SK-N-SH treated with all-trans-retinoic acid at 6 μM for 48 hours (cell line): ENCODE measurements around the gene ABHD5.

Experiments used
- CSDC2 ChIP-seq: fragments of 250-450 bp; sonication (Bioruptor Pico); IDR thresholded peaks from 2 replicates; pipeline ENCODE4 v1.5.0; 2020; ENCODE audit warnings: mild to moderate bottlenecking, moderate library complexity
- ESRRG ChIP-seq: fragments of 250-450 bp; sonication (Bioruptor Pico); IDR thresholded peaks from 2 replicates; pipeline ENCODE4 v1.6.1; 2021; ENCODE audit warnings: mild to moderate bottlenecking
- GLIS3 ChIP-seq: fragments of 250-450 bp; sonication (Bioruptor Pico); IDR thresholded peaks from 2 replicates; pipeline ENCODE4 v1.5.0; 2020; ENCODE audit warnings: mild to moderate bottlenecking, moderate library complexity
- OSR1 ChIP-seq: fragments of 250-450 bp; sonication (Bioruptor Pico); IDR thresholded peaks from 2 replicates; pipeline ENCODE4 v1.8.0; 2022; ENCODE audit warnings: moderate library complexity, mild to moderate bottlenecking, inconsistent platforms
- PPARA ChIP-seq: fragments of 250-450 bp; sonication (Bioruptor Pico); IDR thresholded peaks from 2 replicates; pipeline ENCODE4 v1.5.0; 2020; ENCODE audit warnings: mild to moderate bottlenecking, borderline replicate concordance
- RARB ChIP-seq: fragments of 250-450 bp; sonication (Bioruptor Pico); IDR thresholded peaks from 2 replicates; pipeline ENCODE4 v1.8.0; 2021; ENCODE audit warnings: mild to moderate bottlenecking, moderate library complexity
- TCF4 ChIP-seq: fragments of 250-450 bp; sonication (Bioruptor Pico); IDR thresholded peaks from 2 replicates; pipeline ENCODE4 v1.8.0; 2021; ENCODE audit warnings: mild to moderate bottlenecking, moderate library complexity, borderline replicate concordance
- TOX ChIP-seq: fragments of 250-450 bp; sonication (Bioruptor Pico); IDR thresholded peaks from 2 replicates; pipeline ENCODE4 v1.8.0; 2021; ENCODE audit warnings: mild to moderate bottlenecking, moderate library complexity, borderline replicate concordance
- ZFP3 ChIP-seq: fragments of 250-450 bp; sonication (Bioruptor Pico); IDR thresholded peaks from 2 replicates; pipeline ENCODE4 v1.5.0; 2020; ENCODE audit warnings: mild to moderate bottlenecking, moderate library complexity
- ZFP30 ChIP-seq: fragments of 450-650 bp; formaldehyde crosslinking; IDR thresholded peaks from 2 replicates; pipeline ENCODE4 v1.5.0; 2022; ENCODE audit warnings: mild to moderate bottlenecking, moderate library complexity
- ZNF70 ChIP-seq: fragments of 450-650 bp; formaldehyde crosslinking; IDR thresholded peaks from 2 replicates; pipeline ENCODE4 v1.5.0; 2020; ENCODE audit warnings: mild to moderate bottlenecking, moderate library complexity
- TF ChIP-seq, protein P1 (sequence below): fragments of 250-450 bp; sonication (Bioruptor Pico); IDR thresholded peaks from 2 replicates; pipeline ENCODE4 v1.8.0; 2020; ENCODE audit warnings: mild to moderate bottlenecking, moderate library complexity, borderline replicate concordance

DNA sequence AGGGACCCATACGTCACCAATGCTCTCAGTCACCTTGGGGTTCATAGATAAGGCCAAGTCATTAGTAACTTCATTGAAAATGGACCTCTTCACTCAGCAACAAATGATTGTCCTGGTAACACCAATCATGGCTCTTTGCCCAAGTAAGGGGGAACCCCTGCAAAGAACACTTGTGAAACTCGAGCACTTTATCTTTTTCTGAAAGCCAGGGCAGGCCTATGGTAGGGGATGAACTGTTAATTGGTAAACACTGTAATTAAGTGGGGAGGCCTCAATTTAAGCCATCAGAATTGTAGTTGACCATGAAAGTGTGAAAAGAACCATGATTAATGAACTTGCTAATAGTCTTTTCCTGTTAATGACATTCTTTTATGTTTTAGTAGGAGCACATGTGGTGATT is 73.3 kb downstream of the ABHD5 start:
- TF ChIP-seq GLIS3 (no peak), ZFP30 (no peak), TCF4 (CRISPR knock-in tag) (no peak), ZFP3 (CRISPR knock-in tag) (no peak), PPARA (no peak), CSDC2 (CRISPR knock-in tag) (no peak), RARB (no peak), ESRRG (CRISPR knock-in tag) (no peak), OSR1 (CRISPR knock-in tag) (no peak), ZNF70 (CRISPR knock-in tag) (no peak), TOX (CRISPR knock-in tag) (no peak)
- TF ChIP-seq, protein P1, sequence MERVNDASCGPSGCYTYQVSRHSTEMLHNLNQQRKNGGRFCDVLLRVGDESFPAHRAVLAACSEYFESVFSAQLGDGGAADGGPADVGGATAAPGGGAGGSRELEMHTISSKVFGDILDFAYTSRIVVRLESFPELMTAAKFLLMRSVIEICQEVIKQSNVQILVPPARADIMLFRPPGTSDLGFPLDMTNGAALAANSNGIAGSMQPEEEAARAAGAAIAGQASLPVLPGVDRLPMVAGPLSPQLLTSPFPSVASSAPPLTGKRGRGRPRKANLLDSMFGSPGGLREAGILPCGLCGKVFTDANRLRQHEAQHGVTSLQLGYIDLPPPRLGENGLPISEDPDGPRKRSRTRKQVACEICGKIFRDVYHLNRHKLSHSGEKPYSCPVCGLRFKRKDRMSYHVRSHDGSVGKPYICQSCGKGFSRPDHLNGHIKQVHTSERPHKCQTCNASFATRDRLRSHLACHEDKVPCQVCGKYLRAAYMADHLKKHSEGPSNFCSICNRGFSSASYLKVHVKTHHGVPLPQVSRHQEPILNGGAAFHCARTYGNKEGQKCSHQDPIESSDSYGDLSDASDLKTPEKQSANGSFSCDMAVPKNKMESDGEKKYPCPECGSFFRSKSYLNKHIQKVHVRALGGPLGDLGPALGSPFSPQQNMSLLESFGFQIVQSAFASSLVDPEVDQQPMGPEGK, result no peak
